Endodermal cell (in vitro differentiated cells): Measurements from ENCODE around the gene BCLAF3. TPM values are rescaled to one million over a fixed set of nuclear protein-coding genes. Genes with fewer than 3 reads are reported as not detected.

Experiments
- DNase-seq: peaks from one replicate; pipeline ENCODE4 v3.0.0-alpha.2; 2017
- H3K27ac ChIP-seq: 2 replicates; pipeline ENCODE4 v1.5.1; 2013; ENCODE audit warnings: mild to moderate bottlenecking, low read depth, low read length, moderate library complexity
- H3K27me3 ChIP-seq: 2 replicates; pipeline ENCODE4 v1.6.1; 2013; ENCODE audit warnings: mild to moderate bottlenecking, low read length, moderate library complexity; ENCODE audit not compliant: insufficient read depth, control insufficient read depth, poor library complexity, severe bottlenecking
- H3K36me3 ChIP-seq: 2 replicates; pipeline ENCODE4 v1.7.0; 2013; ENCODE audit warnings: mild to moderate bottlenecking, low read length, moderate library complexity; ENCODE audit not compliant: control insufficient read depth, insufficient read depth
- H3K4me1 ChIP-seq: one replicate; pipeline ENCODE4 v1.7.0; 2013; ENCODE audit warnings: low read length; ENCODE audit not compliant: control insufficient read depth, insufficient read depth
- H3K4me3 ChIP-seq: 2 replicates; pipeline ENCODE4 v1.5.1; 2013; ENCODE audit warnings: mild to moderate bottlenecking, low read length, moderate library complexity
- H3K9ac ChIP-seq: 2 replicates; pipeline ENCODE4 v1.6.1; 2013; ENCODE audit warnings: mild to moderate bottlenecking, low read length, moderate library complexity; ENCODE audit not compliant: poor library complexity, severe bottlenecking; ENCODE audit errors: extremely low read depth
- H3K9me3 ChIP-seq: 2 replicates; pipeline ENCODE4 v1.6.1; 2013; ENCODE audit warnings: mild to moderate bottlenecking, low read length, moderate library complexity; ENCODE audit not compliant: control insufficient read depth
- H3K27ac Mint-ChIP-seq: 2 replicates; pipeline ENCODE4 v1.8.0; 2020; ENCODE audit warnings: mixed read lengths
- H3K27me3 Mint-ChIP-seq: 2 replicates; pipeline ENCODE4 v1.8.0; 2021; ENCODE audit warnings: mild to moderate bottlenecking, mixed read lengths; ENCODE audit not compliant: insufficient read depth
- H3K36me3 Mint-ChIP-seq: 2 replicates; pipeline ENCODE4 v1.8.0; 2020; ENCODE audit warnings: low read depth, mixed read lengths
- H3K4me1 Mint-ChIP-seq: 2 replicates; pipeline ENCODE4 v1.8.0; 2020; ENCODE audit warnings: mixed read lengths
- H3K4me3 Mint-ChIP-seq: 2 replicates; pipeline ENCODE4 v1.8.0; 2020; ENCODE audit warnings: mild to moderate bottlenecking, moderate library complexity, mixed read lengths
- H3K9me3 Mint-ChIP-seq: 2 replicates; pipeline ENCODE4 v1.8.0; 2020; ENCODE audit warnings: mild to moderate bottlenecking, mixed read lengths
- CTCF ChIP-seq: fragments of 200-600 bp; sonication (generic); conservative IDR thresholded peaks from 2 replicates; pipeline ENCODE4 v1.5.0; 2021; ENCODE audit warnings: antibody characterized with exemption, mild to moderate bottlenecking
- WGBS, 2 experiments: methylation state at CpG; one replicate each; pipeline versions ENCODE4 v1.1.5 to v1.1.7; 2013; ENCODE audit warnings: missing lambda C conversion rate in 2 of 2, mixed read lengths in 1 of 2; ENCODE audit not compliant: insufficient coverage in 1 of 2, insufficient read length in 1 of 2; 5-methylcytosine and 5-hydroxymethylcytosine counted together
- total RNA-seq, 2 donors: library from RNA; stranded (reverse); fragmentation: NEBNext Ultra II Directional in 1 of 2; extraction: Animal tissue kit (Norgen Biotek cat#: 25700) in 1 of 2; gene quantifications; 2 replicates in 1 of 2; 3 replicates in 1 of 2; pipeline ENCODE4 v1.2.1, GENCODE V29; 2021

Gene BCLAF3
- total RNA-seq, 2 donors from 2014 or later: 8.7 to 9.7 TPM

GRCh38 chrX:19956923-19957322 lies 33.9 kb downstream of the BCLAF3 start:
- no peak overlapping the region for H3K27ac ChIP-seq
- Mint-ChIP-seq H3K4me3 (no peak overlapping the region), H3K27ac (no peak overlapping the region), H3K9me3 (peaks cover 24% of the 10 kb centered on the region), H3K4me1 (peaks cover 3% of the 10 kb centered on the region), H3K27me3 (no peaks in the 10 kb centered on the region), H3K36me3 (peaks cover 3% of the 10 kb centered on the region)
- no peaks in the 10 kb centered on the region for H3K4me1 ChIP-seq
- no peaks in the 10 kb centered on the region for H3K9me3 ChIP-seq
- no peak overlapping the region for H3K4me3 ChIP-seq
- no peaks in the 10 kb centered on the region for H3K27me3 ChIP-seq
- no peak for DNase-seq
- TF ChIP-seq CTCF: no peak
- peaks cover 3% of the 10 kb centered on the region for H3K36me3 ChIP-seq
- 92 to 96% methylated on average over 3 to 4 of the region's 6 CpGs for WGBS, 2 experiments
- H3K9ac ChIP-seq: no peak overlapping the region

- Mint-ChIP-seq H3K4me1 (peaks cover 3% of the 10 kb centered on the region), H3K27me3 (no peaks in the 10 kb centered on the region), H3K4me3 (no peak overlapping the region), H3K36me3 (no peaks in the 10 kb centered on the region), H3K27ac (no peak overlapping the region), H3K9me3 (peaks cover 24% of the 10 kb centered on the region)
- Histone ChIP-seq H3K27me3 (no peaks in the 10 kb centered on the region), H3K9me3 (no peaks in the 10 kb centered on the region), H3K4me3 (no peak overlapping the region), H3K4me1 (no peaks in the 10 kb centered on the region), H3K27ac (no peak overlapping the region), H3K9ac (no peak overlapping the region), H3K36me3 (peaks cover 3% of the 10 kb centered on the region)
- no peak for TF ChIP-seq CTCF
- no peak for DNase-seq
These were observed 34.6 kb downstream of the BCLAF3 start for GRCh38 chrX:19956306-19956705.

GRCh38 chrX:19955306-19955705 lies 35.6 kb downstream of the BCLAF3 start:
- H3K27ac ChIP-seq: no peak overlapping the region
- H3K4me3 ChIP-seq: no peak overlapping the region
- H3K36me3 Mint-ChIP-seq: no peaks in the 10 kb centered on the region
- WGBS, 2 experiments: 100% methylated on average over 1 of the region's 2 CpGs; no CpG with 5 or more reads in 1 of the 2 experiments
- no peak overlapping the region for H3K27ac Mint-ChIP-seq
- H3K27me3 Mint-ChIP-seq: no peaks in the 10 kb centered on the region
- H3K27me3 ChIP-seq: no peaks in the 10 kb centered on the region
- no peaks in the 10 kb centered on the region for H3K4me1 ChIP-seq
- TF ChIP-seq CTCF: no peak
- DNase-seq: no peak
- H3K9ac ChIP-seq: no peak overlapping the region
- peaks cover 19% of the 10 kb centered on the region for H3K9me3 Mint-ChIP-seq
- H3K4me1 Mint-ChIP-seq: peaks cover 3% of the 10 kb centered on the region
- no peak overlapping the region for H3K4me3 Mint-ChIP-seq
- H3K9me3 ChIP-seq: no peaks in the 10 kb centered on the region
- peaks cover 3% of the 10 kb centered on the region for H3K36me3 ChIP-seq
